PFSK-1 (cell line): ENCODE results near the gene SHISA5.

ENCODE experiments used
- SIN3A ChIP-seq: IDR thresholded peaks from 2 replicates; pipeline ENCODE4 v1.6.1; 2012; ENCODE audit warnings: mild to moderate bottlenecking, low read length, moderate library complexity, borderline replicate concordance; ENCODE audit not compliant: insufficient read depth
- TAF1 ChIP-seq: IDR thresholded peaks from 2 replicates; pipeline ENCODE4 v1.6.1; 2012; ENCODE audit warnings: low read length, control low read depth, borderline replicate concordance; ENCODE audit not compliant: insufficient read depth
- TF ChIP-seq, protein P1 (sequence below), 2 experiments: IDR thresholded peaks; 2 replicates each; pipeline versions ENCODE4 v1.6.1 to v1.8.0; 2011 to 2012; ENCODE audit warnings: low read depth in 2 of 2, low read length in 2 of 2, control low read depth in 1 of 2, inconsistent platforms in 1 of 2, mild to moderate bottlenecking in 1 of 2, moderate library complexity in 1 of 2; ENCODE audit not compliant: insufficient read depth in 1 of 2

GRCh38 chr3:48423241-48423882, 80.6 kb downstream of the SHISA5 start:
- TF ChIP-seq SIN3A (no peak), TAF1 (no peak)
- TF ChIP-seq, protein P1, sequence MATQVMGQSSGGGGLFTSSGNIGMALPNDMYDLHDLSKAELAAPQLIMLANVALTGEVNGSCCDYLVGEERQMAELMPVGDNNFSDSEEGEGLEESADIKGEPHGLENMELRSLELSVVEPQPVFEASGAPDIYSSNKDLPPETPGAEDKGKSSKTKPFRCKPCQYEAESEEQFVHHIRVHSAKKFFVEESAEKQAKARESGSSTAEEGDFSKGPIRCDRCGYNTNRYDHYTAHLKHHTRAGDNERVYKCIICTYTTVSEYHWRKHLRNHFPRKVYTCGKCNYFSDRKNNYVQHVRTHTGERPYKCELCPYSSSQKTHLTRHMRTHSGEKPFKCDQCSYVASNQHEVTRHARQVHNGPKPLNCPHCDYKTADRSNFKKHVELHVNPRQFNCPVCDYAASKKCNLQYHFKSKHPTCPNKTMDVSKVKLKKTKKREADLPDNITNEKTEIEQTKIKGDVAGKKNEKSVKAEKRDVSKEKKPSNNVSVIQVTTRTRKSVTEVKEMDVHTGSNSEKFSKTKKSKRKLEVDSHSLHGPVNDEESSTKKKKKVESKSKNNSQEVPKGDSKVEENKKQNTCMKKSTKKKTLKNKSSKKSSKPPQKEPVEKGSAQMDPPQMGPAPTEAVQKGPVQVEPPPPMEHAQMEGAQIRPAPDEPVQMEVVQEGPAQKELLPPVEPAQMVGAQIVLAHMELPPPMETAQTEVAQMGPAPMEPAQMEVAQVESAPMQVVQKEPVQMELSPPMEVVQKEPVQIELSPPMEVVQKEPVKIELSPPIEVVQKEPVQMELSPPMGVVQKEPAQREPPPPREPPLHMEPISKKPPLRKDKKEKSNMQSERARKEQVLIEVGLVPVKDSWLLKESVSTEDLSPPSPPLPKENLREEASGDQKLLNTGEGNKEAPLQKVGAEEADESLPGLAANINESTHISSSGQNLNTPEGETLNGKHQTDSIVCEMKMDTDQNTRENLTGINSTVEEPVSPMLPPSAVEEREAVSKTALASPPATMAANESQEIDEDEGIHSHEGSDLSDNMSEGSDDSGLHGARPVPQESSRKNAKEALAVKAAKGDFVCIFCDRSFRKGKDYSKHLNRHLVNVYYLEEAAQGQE (IDR thresholded peaks at IDR 0.05; ENCODE audit: insufficient read depth in 1 of 2, low read depth in 2 of 2, low read length in 2 of 2) = no peak
